Panc1 (cell line): Measurements from ENCODE around the gene SLC26A4. TPM values are rescaled to one million over a fixed set of nuclear protein-coding genes. Genes with fewer than 3 reads are reported as not detected.

ENCODE experiments used
- ATAC-seq: fragments of 200-7000 bp; cut with Tn5 transposase; 2 replicates; pipeline ENCODE4 v1.9.1; 2020; ENCODE audit warnings: mild to moderate bottlenecking, moderate library complexity
- BruUV-seq: library from RNA; stranded (reverse); fragments of 400-500 nt; replicated peaks from 2 replicates; lab custom pipeline; 2021; lab: Mats Ljungman, UMichigan
- CTCF ChIA-PET: fragments of 300-600 bp; sonication (Branson Sonifier 250); formaldehyde crosslinking; loops from one replicate; lab custom pipeline; 2022; ENCODE audit warnings: antibody characterized with exemption; lab: Charles Lee
- POLR2A ChIA-PET: fragments of 300-600 bp; sonication (Branson Sonifier 250); formaldehyde crosslinking; loops from one replicate; lab custom pipeline; 2022; ENCODE audit warnings: antibody characterized with exemption; lab: Charles Lee
- DNase-seq: peaks from one replicate; pipeline ENCODE4 v3.0.0-alpha.2; 2010; ENCODE audit warnings: low read depth, low spot score
- H3K27ac ChIP-seq: 2 replicates; pipeline ENCODE4 v1.5.1; 2011; ENCODE audit warnings: mild to moderate bottlenecking, low read length, inconsistent platforms
- H3K27me3 ChIP-seq: fragments of 200-500 bp; sonication (Bioruptor generic); 2 replicates; pipeline ENCODE4 v1.6.0; 2014; ENCODE audit warnings: low read length, inconsistent platforms; ENCODE audit not compliant: control insufficient read depth, insufficient read depth
- H3K36me3 ChIP-seq: fragments of 200-500 bp; sonication (Bioruptor generic); 2 replicates; pipeline ENCODE4 v1.5.1; 2014; ENCODE audit warnings: inconsistent platforms, mild to moderate bottlenecking, low read length, moderate library complexity; ENCODE audit not compliant: control insufficient read depth, insufficient read depth
- H3K4me1 ChIP-seq: 2 replicates; pipeline ENCODE4 v1.5.1; 2011; ENCODE audit warnings: inconsistent platforms, mild to moderate bottlenecking, low read length, moderate library complexity; ENCODE audit not compliant: control insufficient read depth, insufficient read depth
- H3K4me3 ChIP-seq, 2 experiments: 2 replicates each; pipeline ENCODE4 v1.5.1; 2011 to 2012; ENCODE audit warnings: low read depth in 2 of 2, low read length in 2 of 2, mild to moderate bottlenecking in 2 of 2, inconsistent platforms in 1 of 2, moderate library complexity in 1 of 2
- H3K9me3 ChIP-seq: fragments of 200-500 bp; sonication (Bioruptor generic); 2 replicates; pipeline ENCODE4 v1.5.1; 2014; ENCODE audit warnings: low read depth, mild to moderate bottlenecking, inconsistent platforms, low read length, moderate library complexity; ENCODE audit not compliant: control insufficient read depth, insufficient read depth
- CTCF ChIP-seq: fragments of 450-650 bp; IDR thresholded peaks from 2 replicates; pipeline ENCODE4 v1.5.1; 2017; ENCODE audit warnings: mild to moderate bottlenecking
- POLR2AphosphoS5 ChIP-seq: IDR thresholded peaks from 2 replicates; pipeline ENCODE4 v1.6.1; 2012; ENCODE audit warnings: mild to moderate bottlenecking, low read depth, low read length, moderate library complexity
- REST ChIP-seq, 2 experiments: IDR thresholded peaks; 2 replicates each; pipeline ENCODE4 v1.6.1; 2011 to 2012; ENCODE audit warnings: low read depth in 2 of 2, control low read depth in 1 of 2, low read length in 1 of 2, mild to moderate bottlenecking in 1 of 2, moderate library complexity in 1 of 2; ENCODE audit not compliant: insufficient read depth in 1 of 2
- SIN3A ChIP-seq: IDR thresholded peaks from 2 replicates; pipeline ENCODE4 v1.6.1; 2012; ENCODE audit warnings: low read depth, mild to moderate bottlenecking, low read length, moderate library complexity, borderline replicate concordance; ENCODE audit not compliant: insufficient read depth
- TCF7L2 ChIP-seq: IDR thresholded peaks from 2 replicates; pipeline ENCODE4 v1.6.1; 2011; ENCODE audit warnings: mild to moderate bottlenecking, low read depth, low read length, inconsistent platforms
- in situ Hi-C: cut with HindIII; loops from 2 replicates; pipeline ENCODE4 v1.10.0; 2016; ENCODE audit warnings: low sequenced_read_pairs, low pct_unique_long_range_greater_than_20kb
- intact Hi-C: fragments of 100-400 bp; cut with micrococcal nuclease; formaldehyde crosslinking; loops from one replicate; pipeline ENCODE4 v1.10.0; 2022; ENCODE audit not compliant: unreplicated experiment
- total RNA-seq: library from RNA; stranded (reverse); gene quantifications from one replicate; pipeline ENCODE4 v1.2.1, GENCODE V29; 2021; ENCODE audit not compliant: unreplicated experiment

The SLC26A4 gene
- total RNA-seq, 1 experiment from 2014 or later: 0.05 TPM

GRCh38 chr7:107658467-107658866 lies 2.2 kb upstream of the SLC26A4 start:
- BruUV-seq: no TSS peak
- intact Hi-C loops (no loop called here), in situ Hi-C loops (no loop called here)
- TF ChIP-seq REST (IDR thresholded peaks at IDR 0.05; ENCODE audit: insufficient read depth in 1 of 2, low read depth in 2 of 2, low read length in 1 of 2) (no peak), CTCF (no peak), SIN3A (no peak), POLR2AphosphoS5 (no peak), TCF7L2 (no peak)
- no peaks in the 10 kb centered on the region for H3K9me3 ChIP-seq
- H3K27ac ChIP-seq: no peak overlapping the region
- H3K36me3 ChIP-seq: no peaks in the 10 kb centered on the region
- CTCF ChIA-PET: no interaction called here
- no peak for DNase-seq
- no peak overlapping the region for H3K4me3 ChIP-seq
- no peak for ATAC-seq
- POLR2A ChIA-PET: no interaction called here
- H3K27me3 ChIP-seq: peaks cover 43% of the 10 kb centered on the region
- peaks cover 4% of the 10 kb centered on the region; the same call in 1 of the 2 replicates for H3K4me1 ChIP-seq

GRCh38 chr7:107659666-107660065 lies 962 bp upstream of the SLC26A4 start:
- in situ Hi-C loops (no loop called here), intact Hi-C loops (no loop called here)
- ATAC-seq (no peak), DNase-seq (peak; percentile 7)
- Histone ChIP-seq H3K4me1 (peaks cover 4% of the 10 kb centered on the region; the same call in 1 of the 2 replicates), H3K36me3 (no peaks in the 10 kb centered on the region), H3K27me3 (peaks cover 43% of the 10 kb centered on the region), H3K9me3 (no peaks in the 10 kb centered on the region), H3K4me3 (no peak overlapping the region), H3K27ac (no peak overlapping the region)
- ChIA-PET CTCF (no interaction called here), POLR2A (no interaction called here)
- no TSS peak for BruUV-seq
- no peak for TF ChIP-seq SIN3A
- TF ChIP-seq REST (IDR thresholded peaks at IDR 0.05; ENCODE audit: insufficient read depth in 1 of 2, low read depth in 2 of 2, low read length in 1 of 2): no peak
- no peak for TF ChIP-seq POLR2AphosphoS5
- no peak for TF ChIP-seq CTCF
